Measurements from ENCODE around the gene CCDC188. TPM values are rescaled to one million over a fixed set of nuclear protein-coding genes. Genes with fewer than 3 reads are reported as not detected.

Gene CCDC188
- total and polyA plus RNA-seq, 4 donors = 0.78 to 4.0 TPM; not detected in 2

GRCh38 chr22:20105456-20106204 is 45.2 kb downstream of the CCDC188 start:
- no peaks in the 10 kb centered on the region for H3K4me1 ChIP-seq (ENCODE audit: control insufficient read depth in 1 of 2, insufficient read depth in 2 of 2, low read length in 2 of 2)
- H3K27me3 ChIP-seq (ENCODE audit: control insufficient read depth in 1 of 2, insufficient read depth in 2 of 2, low read length in 1 of 2) = no peaks in the 10 kb centered on the region
- WGBS, 2 donors = 92 to 95% methylated on average over 7 of the region's 7 CpGs
- peak; percentile 34 to 36 for DNase-seq
- no peaks in the 10 kb centered on the region for H3K9me3 ChIP-seq (ENCODE audit: control insufficient read depth, low read length)
- ATAC-seq (ENCODE audit: low FRiP score) = no peak
- H3K36me3 ChIP-seq (ENCODE audit: control insufficient read depth in 1 of 2, insufficient read depth in 2 of 2, low read length in 1 of 2) = peaks cover 0 to 14% of the 10 kb centered on the region in 2 donors
- H3K27ac ChIP-seq (ENCODE audit: low read depth in 1 of 2, low read length in 2 of 2) = no peak overlapping the region
- H3K4me3 ChIP-seq (ENCODE audit: low read length in 2 of 2) = no peak overlapping the region
- intact Hi-C loops (cut with DNase I) = no loop called here

GRCh38 chr22:20102203-20102780 is 48.6 kb downstream of the CCDC188 start:
- Histone ChIP-seq H3K36me3 (ENCODE audit: control insufficient read depth in 1 of 2, insufficient read depth in 2 of 2, low read length in 1 of 2) (peaks cover 4 to 9% of the 10 kb centered on the region in 2 donors), H3K4me1 (ENCODE audit: control insufficient read depth in 1 of 2, insufficient read depth in 2 of 2, low read length in 2 of 2) (no peaks in the 10 kb centered on the region), H3K27ac (ENCODE audit: low read depth in 1 of 2, low read length in 2 of 2) (no peak overlapping the region), H3K4me3 (ENCODE audit: low read length in 2 of 2) (no peak overlapping the region), H3K27me3 (ENCODE audit: control insufficient read depth in 1 of 2, insufficient read depth in 2 of 2, low read length in 1 of 2) (no peaks in the 10 kb centered on the region), H3K9me3 (ENCODE audit: control insufficient read depth, low read length) (no peaks in the 10 kb centered on the region)
- WGBS, 2 donors = 88% methylated on average over 12 of the region's 12 CpGs
- intact Hi-C loops (cut with DNase I) = no loop called here
- ATAC-seq (ENCODE audit: low FRiP score) = no peak
- peak; percentile 36 to 37 for DNase-seq

- no peak for ATAC-seq (ENCODE audit: low FRiP score)
- no peak overlapping the region for H3K27ac ChIP-seq (ENCODE audit: low read depth in 1 of 2, low read length in 2 of 2)
- WGBS, 2 donors = 82 to 84% methylated on average over 8 of the region's 8 CpGs
Measured at GRCh38 chr22:20101638-20102037, 49.2 kb downstream of the CCDC188 start.

GRCh38 chr22:20099099-20099711 is 51.6 kb downstream of the CCDC188 start:
- Histone ChIP-seq H3K27me3 (ENCODE audit: control insufficient read depth in 1 of 2, insufficient read depth in 2 of 2, low read length in 1 of 2) (no peaks in the 10 kb centered on the region), H3K9me3 (ENCODE audit: control insufficient read depth, low read length) (no peaks in the 10 kb centered on the region), H3K4me3 (ENCODE audit: low read length in 2 of 2) (no peak overlapping the region), H3K36me3 (ENCODE audit: control insufficient read depth in 1 of 2, insufficient read depth in 2 of 2, low read length in 1 of 2) (peaks cover 4 to 6% of the 10 kb centered on the region in 2 donors), H3K27ac (ENCODE audit: low read depth in 1 of 2, low read length in 2 of 2) (no peak overlapping the region), H3K4me1 (ENCODE audit: control insufficient read depth in 1 of 2, insufficient read depth in 2 of 2, low read length in 2 of 2) (no peaks in the 10 kb centered on the region)
- ATAC-seq (ENCODE audit: low FRiP score) (no peak), DNase-seq (peak; percentile 12 to 59)
- intact Hi-C loops (cut with DNase I) = no loop called here
- 93 to 94% methylated on average over 6 of the region's 6 CpGs for whole genome bisulfite sequencing, 2 donors

More at GRCh38 chr22:20101638-20102037, 49.2 kb downstream of the CCDC188 start:
- DNase-seq = peak; percentile 34 to 75
- peaks cover 4 to 8% of the 10 kb centered on the region in 2 donors for H3K36me3 ChIP-seq (ENCODE audit: control insufficient read depth in 1 of 2, insufficient read depth in 2 of 2, low read length in 1 of 2)
- no peaks in the 10 kb centered on the region for H3K27me3 ChIP-seq (ENCODE audit: control insufficient read depth in 1 of 2, insufficient read depth in 2 of 2, low read length in 1 of 2)
- H3K4me1 ChIP-seq (ENCODE audit: control insufficient read depth in 1 of 2, insufficient read depth in 2 of 2, low read length in 2 of 2) = no peaks in the 10 kb centered on the region
- no peaks in the 10 kb centered on the region for H3K9me3 ChIP-seq (ENCODE audit: control insufficient read depth, low read length)
- no peak overlapping the region for H3K4me3 ChIP-seq (ENCODE audit: low read length in 2 of 2)
- intact Hi-C loops (cut with DNase I) = no loop called here

Small RNA genes lying within 50 kb of the gene (microRNA-seq; reads per million reads assigned to microRNA genes)
- gene MIR6816 = 0 to 0.60 reads per million in 2 donors

Other genes starting within 250 kb of the CCDC188 start
- gene COMT, start 209.3 kb downstream of the CCDC188 start, total RNA-seq = 100 to 1,000 TPM; 101 to 111 TPM
- 100 to 1,000 TPM in 1 of 2 donors, 10 to 100 TPM in 1; 96.7 to 176 TPM for gene COMT, start 209.3 kb downstream of the CCDC188 start, polyA plus RNA-seq
- gene TXNRD2, start 209.2 kb downstream of the CCDC188 start, total RNA-seq = 10 to 100 TPM; 21.0 to 29.5 TPM
- gene TXNRD2, start 209.2 kb downstream of the CCDC188 start, polyA plus RNA-seq = 10 to 100 TPM; 13.3 to 59.0 TPM
- 10 to 100 TPM; 59.7 to 64.4 TPM for gene ARVCF, start 134.2 kb downstream of the CCDC188 start, total RNA-seq
- gene ARVCF, start 134.2 kb downstream of the CCDC188 start, polyA plus RNA-seq = 100 to 1,000 TPM in 1 of 2 donors, 10 to 100 TPM in 1; 15.4 to 102 TPM
- gene TANGO2, start 129.9 kb downstream of the CCDC188 start, total RNA-seq = 10 to 100 TPM; 35.2 to 45.3 TPM
- 10 to 100 TPM; 24.8 to 38.0 TPM for gene TANGO2, start 129.9 kb downstream of the CCDC188 start, polyA plus RNA-seq
- gene DGCR8, start 70.8 kb downstream of the CCDC188 start, total RNA-seq = 10 to 100 TPM; 31.9 to 43.9 TPM
- gene DGCR8, start 70.8 kb downstream of the CCDC188 start, polyA plus RNA-seq = 10 to 100 TPM in 1 of 2 donors, 1 to 10 TPM in 1; 5.5 to 22.5 TPM
- 10 to 100 TPM; 49.8 to 54.7 TPM for gene RANBP1, start 35.0 kb downstream of the CCDC188 start, total RNA-seq
- gene RANBP1, start 35.0 kb downstream of the CCDC188 start, polyA plus RNA-seq = 10 to 100 TPM; 57.6 to 75.0 TPM
- 10 to 100 TPM; 42.5 to 49.8 TPM for gene TRMT2A, start 33.8 kb downstream of the CCDC188 start, total RNA-seq
- gene TRMT2A, start 33.8 kb downstream of the CCDC188 start, polyA plus RNA-seq = 100 to 1,000 TPM in 1 of 2 donors, 10 to 100 TPM in 1; 15.9 to 152 TPM
- gene ZDHHC8, start 19.3 kb downstream of the CCDC188 start, total RNA-seq = 10 to 100 TPM; 56.0 to 71.9 TPM
- gene ZDHHC8, start 19.3 kb downstream of the CCDC188 start, polyA plus RNA-seq = 10 to 100 TPM in 1 of 2 donors, 1 to 10 TPM in 1; 6.3 to 37.1 TPM
- gene RTN4R, start 117.3 kb upstream of the CCDC188 start, total RNA-seq = 1 to 10 TPM; 1.3 to 2.7 TPM
- under 1 TPM; 0.05 to 0.75 TPM for gene RTN4R, start 117.3 kb upstream of the CCDC188 start, polyA plus RNA-seq
- gene DGCR6L, start 169.0 kb upstream of the CCDC188 start, total RNA-seq = 10 to 100 TPM; 24.1 to 32.3 TPM
- 10 to 100 TPM; 70.0 to 73.5 TPM for gene DGCR6L, start 169.0 kb upstream of the CCDC188 start, polyA plus RNA-seq
- 10 to 100 TPM in 1 of 2 donors, 1 to 10 TPM in 1; 3.8 to 10.3 TPM for gene ZNF74, start 243.1 kb upstream of the CCDC188 start, total RNA-seq
- 1 to 10 TPM; 2.9 to 4.6 TPM for gene ZNF74, start 243.1 kb upstream of the CCDC188 start, polyA plus RNA-seq